Stimulated activated CD4-positive, alpha-beta T cell treated with anti-CD3 and anti-CD28 coated beads, Interleukin-15, amount 100 ng/mL, for 1 hour (primary cell): ENCODE results near the gene HS6ST1.

Source experiments
- DNase-seq, 2 donors: peaks; one replicate each; pipeline ENCODE4 v3.0.0-alpha.2; 2020; ENCODE audit warnings: low read depth in 1 of 2, low spot score in 1 of 2

HS6ST1 gene

DNA sequence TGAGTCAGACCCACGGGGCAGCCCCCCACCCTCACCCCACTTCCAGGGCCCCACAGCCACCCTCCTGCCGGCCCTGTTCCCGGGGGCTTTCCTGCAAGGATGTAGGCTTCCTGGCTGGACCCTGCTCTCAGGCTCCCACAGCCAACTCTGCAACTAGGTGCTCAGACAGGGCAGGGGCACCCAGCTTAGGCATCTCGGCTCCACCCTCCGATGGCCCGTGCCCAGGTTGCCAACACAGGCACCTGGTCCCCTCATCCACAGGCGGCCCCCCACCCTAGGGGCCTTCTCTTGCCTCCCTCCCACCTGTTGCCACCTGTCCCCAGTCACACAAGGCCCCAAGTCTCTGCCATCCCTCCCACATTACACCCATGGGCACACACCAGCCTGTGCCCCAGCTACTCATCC lies 34.6 kb downstream of the HS6ST1 start:
- no peak for DNase-seq

DNA sequence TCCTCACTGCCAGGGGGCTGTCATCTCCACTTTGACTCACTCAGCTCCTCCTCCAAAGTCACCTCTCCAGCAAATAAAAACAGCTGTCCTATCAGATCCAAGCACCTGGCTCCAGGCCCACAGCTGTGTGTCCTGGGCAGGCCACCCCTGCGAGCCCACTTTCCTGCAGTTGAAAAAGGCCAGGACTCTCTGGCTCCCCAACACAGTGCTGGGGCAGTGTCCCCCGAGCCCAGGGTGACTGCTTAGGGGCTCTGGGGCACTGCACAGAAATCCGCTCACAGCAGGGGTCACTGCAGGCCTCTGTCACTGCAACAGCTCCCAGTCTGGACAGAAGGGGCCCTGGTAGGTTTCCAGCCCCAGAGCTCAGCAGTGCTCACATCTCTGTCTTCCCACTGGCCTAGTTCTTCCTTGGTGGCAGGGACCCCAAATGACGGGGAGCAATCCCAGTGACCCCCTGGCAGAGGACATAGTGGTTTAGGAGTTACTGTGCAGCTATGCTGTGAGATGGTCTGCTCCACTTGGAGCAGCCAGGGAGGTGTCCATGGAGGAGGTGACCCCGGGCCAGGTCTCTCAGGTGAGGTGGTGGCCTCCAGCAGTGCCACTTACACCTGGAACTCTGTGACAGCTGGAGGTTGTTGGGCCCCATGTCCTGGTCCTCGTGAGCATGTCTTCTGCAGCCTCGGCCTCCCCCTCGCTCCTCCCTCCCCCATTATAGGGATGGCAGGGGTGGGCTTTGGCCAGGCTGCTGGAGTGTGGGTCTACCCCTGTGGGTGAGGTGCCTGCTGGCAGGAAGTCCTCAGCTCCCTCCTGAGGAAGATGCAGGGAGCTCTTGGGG lies 35.5 kb downstream of the HS6ST1 start:
- DNase-seq: no peak

DNA sequence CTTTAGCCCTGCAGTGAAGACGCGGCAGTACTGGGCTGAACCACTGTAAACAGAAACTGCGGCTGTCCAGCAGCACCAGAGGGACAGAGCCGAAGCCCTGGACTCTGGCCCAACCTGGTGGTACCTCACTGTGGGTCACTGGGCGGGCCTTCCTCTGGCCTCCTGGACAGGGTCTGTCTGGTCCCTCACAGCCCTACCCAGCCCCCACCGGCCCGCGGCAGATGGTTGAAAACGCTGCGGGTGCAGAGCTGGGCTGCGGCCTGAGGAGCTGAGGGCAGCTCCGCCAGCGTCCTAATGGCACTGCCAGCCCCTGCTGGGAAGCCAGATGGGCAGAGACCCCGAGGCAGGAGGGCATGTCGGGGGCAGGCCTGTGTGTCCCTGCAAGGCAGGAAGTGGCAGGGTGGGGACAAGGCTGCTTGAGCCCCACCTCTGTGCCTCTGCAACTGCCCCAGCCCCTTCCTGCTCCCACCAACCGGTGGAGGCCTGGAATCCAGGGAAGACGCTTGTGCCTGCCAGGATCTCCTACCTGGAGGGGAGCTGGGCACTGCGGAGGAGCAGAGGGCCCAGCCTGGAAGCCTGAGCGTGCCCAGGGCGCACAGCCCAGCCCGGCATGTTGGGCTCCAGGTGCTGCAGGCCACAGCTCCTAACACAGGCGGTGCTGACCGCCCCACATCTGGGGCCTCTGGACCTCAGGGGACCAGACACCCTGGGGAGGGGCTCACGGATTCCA lies 36.3 kb downstream of the HS6ST1 start:
- no peak for DNase-seq

DNA sequence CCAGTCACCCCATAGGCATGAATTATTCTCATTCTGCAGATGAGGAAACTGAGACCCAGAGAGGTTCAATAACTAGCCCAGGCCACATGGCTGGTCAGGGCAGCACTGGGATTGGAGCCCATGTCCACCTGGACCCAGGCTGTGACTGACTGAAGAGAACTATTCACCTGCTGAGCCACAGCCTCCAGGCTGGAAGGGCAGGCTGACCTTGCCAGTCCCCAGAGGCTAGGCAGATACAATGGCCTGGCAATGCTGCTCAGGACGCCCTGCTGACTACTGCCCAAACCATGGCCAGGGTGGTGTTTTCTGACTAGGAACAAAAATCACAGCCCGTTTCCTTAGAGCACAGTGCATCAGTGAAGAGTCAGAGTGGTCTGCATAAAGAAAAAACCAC lies 36.8 kb downstream of the HS6ST1 start:
- no peak for DNase-seq

DNA sequence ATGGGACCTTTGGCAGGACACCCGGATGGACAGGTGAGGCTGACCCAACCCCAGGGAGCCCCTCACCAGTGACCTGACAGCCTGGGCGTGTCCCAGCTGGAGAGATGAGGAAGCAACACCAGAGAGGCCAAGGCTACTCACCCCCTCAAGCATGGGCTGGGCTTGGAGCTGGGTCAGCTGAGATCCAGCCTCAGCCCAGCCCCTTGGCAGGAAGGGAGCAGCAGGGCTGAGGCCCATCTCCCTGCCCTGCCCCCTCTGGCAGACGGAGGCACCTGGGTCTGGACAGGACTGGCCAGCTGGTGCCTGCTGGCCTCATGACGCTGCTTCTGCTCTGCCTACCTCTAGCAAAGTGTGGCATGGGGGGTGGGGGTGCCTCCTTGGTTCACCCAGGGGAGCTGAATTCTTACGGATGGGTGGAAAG lies 37.8 kb downstream of the HS6ST1 start:
- no peak for DNase-seq

DNA sequence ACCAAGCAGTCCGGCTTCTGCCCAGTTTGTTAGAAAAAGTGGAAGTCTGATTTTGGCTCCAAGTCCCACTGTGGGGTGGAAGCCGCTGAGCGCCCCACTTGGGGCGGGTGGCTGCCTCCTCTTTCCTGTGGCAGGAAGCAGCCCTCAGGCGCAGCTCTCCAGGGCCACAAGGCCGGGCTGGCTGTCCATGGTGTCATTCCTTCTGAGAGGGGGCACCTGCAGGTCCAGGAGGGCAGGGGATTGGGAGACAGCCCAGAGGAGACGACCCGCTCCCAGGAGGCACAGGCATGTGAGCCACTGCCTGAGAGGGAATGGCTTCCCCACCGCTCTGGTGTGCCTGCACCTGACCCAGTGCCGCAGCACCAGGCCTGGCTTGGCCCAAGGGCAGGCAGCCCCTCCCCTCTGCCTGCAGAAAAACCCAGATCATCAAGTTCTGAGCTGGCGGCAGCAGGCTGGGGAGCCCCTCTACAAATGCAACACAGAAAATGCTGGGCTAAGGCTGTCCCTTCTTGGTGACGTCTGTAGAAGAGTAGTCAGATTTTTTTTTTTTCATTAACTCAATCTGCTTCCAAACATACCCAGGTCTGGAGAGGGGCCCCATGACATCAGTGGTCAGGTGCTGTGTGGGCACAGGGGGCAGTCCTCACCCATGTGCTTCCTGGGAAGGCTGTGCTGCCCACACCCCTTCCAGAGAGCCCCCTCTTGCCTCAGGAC lies 38.4 kb downstream of the HS6ST1 start:
- DNase-seq: no peak

DNA sequence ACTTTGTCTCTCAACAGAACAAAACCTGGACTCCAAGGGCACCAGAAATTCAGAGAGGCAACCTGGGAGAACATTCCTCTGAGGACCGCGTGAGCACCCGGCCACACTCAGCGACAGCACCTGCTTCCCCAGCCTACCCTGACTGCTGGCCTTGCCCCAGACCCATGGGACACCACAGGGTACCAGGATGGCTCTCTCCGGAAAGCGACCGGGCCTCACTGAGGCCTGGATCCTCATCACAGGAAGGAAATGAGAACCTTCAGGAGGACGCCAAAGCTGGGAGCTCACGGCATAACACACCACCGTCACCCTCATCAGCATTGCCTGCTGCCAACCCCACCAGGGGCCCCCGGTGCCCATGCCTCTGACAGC lies 38.9 kb downstream of the HS6ST1 start:
- no peak for DNase-seq

DNA sequence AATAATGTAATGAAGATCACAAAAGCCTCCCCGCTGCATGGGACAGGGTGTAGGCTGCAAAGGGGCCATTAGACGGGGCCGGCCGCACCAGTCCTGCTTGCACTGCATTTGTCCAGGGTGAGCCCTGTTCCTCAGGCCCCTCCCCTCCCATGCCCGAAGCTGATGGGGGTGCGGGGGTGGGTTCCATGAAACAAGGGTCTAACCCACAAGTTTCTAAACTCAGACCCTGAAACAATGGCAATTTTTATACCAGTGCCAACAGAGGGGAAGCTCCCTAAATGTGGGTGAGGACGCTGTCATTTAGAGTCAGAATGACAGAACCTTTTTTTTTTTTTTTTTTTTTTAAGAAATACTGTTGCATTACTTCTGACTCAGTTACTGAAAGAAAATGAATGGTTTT lies 39.7 kb downstream of the HS6ST1 start:
- no peak for DNase-seq

DNA sequence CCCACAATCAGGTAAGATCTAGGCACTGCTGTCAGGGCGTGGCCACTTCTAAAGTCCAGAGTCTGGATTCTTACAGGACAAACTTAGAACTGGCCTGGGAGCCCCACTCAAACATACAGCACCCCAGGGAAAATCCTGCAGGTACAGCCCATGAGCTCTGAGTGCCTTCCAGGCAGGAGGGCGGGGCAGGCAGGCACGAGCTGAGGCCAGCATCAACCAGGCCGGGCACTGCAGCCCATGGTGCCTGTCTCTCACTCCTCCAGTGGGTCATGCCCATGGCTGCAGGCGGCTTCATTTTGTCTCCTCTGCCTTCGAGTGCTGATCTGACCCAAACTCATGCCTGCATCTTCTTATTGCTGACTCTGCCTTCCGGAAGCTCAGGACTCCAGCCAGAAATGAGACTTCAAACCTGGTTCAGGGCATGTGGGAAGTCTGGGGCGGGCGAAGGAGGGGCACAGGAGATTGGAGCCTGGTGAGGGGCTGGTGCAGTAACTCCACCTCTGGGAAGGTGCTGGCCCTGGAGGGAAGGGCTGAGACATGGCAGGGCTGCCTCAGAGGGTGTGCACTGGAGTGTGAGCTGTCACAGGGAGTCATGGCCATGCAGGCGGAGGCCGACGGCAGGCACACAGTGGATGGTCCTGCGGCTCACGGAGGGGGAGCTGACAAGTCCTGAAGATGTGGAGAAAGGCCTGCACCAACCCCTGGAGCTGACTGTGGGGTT lies 40.5 kb downstream of the HS6ST1 start:
- no peak for DNase-seq

DNA sequence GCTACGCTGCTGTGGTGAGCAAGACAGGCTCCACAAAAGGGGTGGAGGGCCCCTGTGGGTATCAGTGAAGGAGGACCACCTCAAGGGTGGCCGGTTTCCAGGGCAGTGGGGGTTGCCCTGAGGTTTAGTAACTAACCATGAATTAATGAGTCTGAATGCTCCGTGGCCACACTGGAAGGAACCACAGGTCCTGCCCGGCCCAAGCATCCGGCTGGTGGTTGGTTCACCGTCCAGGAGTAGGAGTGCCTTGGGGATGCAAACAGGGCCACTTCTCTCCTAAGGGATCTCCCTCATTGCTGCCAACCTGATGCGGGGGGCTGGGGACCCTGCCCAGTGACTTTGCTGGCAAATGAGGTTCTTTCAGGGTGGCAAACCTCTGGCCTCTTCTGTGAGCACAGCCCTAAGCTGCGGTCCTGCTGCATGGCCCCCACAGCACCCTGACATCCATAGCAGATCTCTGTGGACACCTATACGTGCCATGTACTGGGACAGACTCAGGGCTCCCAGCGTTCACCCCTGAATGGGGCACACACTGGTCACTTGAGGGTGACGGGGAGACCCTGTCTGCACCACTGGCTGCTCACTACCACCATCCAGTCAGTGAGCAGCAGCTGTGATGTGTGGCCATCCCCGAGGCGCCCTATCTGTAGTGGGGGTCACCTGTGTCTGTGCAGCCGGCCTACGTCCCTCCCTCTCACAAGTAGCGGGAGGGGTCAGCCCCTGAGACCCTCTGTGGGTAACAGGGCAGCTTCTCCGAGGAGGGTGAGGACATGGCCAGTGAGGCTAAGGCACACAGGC lies 41.6 kb downstream of the HS6ST1 start:
- DNase-seq: no peak

DNA sequence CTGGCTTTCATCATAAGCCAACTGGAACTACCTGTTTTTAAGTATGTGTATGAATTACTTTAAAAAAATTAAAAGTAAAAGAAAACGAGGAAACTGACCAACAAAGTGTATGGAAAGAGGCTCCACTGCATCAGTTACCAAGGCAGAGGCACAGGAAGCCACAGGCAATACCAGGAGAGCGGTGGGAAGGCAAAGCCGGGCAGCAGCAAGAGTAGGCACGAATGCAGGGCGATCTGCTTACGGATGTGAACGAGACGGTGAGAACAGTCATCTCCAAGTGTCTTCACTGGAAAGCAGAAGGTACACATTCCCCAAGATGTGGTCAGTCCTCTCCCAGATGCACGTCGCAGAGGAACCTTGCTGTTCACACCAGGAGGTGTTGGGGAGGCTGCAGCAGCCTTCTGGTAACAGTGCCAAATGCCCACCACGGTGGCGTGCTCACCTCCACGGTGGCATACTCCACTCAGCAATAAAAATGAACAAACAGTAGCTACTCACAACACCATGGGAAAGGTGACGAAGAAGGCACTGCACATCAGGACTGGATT lies 43.1 kb downstream of the HS6ST1 start:
- no peak for DNase-seq

DNA sequence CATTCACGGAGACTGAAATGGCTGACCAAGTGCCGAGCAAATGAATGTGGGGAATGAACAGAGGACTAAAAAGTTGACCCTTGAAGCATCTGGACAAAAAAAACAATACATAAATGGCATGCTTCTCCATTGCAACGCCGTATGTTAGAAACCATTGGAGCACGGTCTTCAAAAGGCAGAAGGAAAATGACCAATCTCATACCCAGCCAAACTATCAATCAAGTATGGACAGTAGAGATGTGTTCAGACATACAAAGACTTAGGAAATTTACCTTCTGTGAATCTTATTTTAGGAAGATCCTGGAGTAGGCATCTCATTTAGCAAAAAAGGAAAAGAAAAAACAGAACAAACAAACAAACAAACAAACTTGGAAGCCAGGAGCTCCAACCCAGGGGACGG lies 44.5 kb downstream of the HS6ST1 start:
- DNase-seq: no peak

DNA sequence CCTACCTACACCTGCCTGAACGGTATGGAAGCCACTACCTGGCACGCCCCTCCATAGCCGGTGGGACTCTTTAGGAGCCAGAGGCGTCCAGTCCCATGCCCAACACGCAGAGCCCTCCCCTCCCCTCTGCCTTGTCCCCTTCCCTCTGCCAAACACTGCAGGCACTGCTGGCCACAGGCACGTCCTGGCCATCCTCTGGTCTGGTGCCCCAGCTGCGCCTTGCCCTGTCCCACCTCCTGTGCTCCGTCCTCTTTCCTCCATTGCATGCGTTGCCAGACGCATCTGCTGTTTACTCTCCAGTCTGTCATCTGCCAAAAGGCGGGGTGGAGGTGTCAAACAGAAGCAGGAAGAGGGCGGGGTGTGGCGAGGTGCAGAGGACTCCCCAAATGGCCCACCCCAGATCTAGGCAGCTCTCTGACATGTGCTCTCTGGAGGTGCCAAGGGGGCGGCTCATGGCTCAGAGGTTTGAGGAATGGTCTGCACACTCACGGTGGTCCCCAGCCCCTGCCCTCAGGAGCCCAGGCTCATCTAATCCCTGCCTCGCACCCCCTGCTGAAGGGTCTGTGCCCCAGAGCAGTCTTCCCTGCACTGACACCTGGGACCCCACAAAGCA lies 45.1 kb downstream of the HS6ST1 start:
- no peak for DNase-seq

DNA sequence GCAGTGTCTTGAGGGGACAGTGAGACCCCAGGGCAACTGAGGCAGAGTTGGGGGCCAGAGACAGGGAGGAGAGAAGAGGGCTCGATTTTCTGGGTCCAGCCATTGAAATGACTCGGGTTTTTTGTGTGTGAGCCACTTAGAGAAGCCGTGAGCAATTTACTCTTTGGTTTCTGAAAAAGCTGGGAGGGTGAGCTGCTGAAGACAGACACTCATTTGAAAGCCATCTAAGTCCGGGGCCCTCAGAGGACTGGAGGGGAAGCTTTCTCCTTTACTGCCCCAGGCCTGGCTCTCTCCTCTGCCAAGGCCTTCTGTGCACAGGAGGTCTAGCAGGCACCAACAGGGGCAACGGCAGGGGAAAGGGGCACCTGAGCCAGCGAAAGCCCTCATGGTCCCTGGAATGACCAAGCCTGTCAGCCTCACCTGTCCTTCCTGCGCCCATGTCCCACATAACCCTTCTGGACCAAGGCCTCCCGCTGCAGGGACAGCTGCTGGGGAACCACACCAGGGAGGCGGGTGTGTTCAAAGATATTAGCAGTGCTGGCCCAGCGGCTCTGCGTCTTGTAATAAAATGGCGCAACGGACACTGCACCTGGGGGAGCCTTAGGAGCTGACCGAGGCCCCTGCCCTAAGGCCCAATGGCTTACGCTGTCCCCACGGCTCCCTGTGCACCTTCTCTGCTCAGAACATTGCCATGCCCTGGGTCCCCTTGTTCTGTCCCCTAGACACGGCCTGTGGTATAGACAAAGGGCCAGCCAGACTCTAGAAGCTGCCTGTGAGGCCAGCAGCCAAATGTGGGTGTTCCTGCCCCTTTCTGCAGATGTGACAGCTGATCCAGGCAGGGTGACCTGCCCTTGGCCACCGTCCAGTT lies 45.8 kb downstream of the HS6ST1 start:
- no peak for DNase-seq

DNA sequence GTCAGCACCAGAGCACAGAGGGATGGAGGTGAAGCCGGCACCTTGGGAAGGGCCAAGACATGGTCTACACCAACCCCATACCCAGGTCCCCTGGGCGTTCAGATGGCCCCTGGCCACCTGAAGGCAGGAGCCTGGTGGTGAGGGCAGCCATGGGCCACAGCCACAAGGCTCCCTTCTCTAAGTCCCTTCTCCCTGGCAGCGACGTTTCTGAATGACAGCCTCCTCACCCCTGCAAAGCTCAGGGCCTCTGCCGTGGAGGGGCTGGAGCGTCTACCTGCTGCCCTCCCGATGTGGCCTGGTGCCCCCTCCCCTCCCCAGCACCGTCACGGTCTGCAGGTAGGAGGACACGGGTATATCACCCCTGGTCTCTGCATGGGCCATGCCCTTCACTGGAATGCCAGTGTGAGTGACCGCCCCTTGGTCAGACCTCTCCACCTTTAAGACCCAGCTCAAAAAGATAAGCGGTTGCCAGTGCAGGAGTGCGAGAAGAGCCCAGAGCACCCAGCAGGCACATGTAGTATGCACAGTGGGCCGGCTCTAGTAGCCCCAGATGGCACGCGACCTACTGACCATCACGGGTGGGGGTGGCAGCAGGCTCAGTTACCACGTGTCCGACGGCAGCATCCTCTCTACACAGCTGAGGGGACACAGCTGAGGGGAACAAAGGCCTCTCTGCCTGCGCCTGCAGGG lies 46.6 kb downstream of the HS6ST1 start:
- DNase-seq: no peak

DNA sequence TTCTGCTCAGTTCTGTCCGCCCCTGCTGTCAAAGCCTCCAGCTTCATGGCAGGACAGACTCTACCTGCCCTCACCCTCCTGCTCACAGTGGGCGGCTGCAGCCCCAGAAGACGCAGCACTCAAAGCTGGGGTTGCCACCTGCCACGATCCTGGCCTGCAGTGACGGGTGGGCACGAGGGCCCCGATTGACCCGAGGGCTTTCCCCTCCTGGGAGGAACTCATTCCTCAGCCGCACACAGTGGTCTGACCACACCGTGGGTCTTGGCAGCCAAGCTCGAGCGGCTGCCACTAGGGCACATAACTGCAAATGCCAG lies 47.1 kb downstream of the HS6ST1 start:
- no peak for DNase-seq

DNA sequence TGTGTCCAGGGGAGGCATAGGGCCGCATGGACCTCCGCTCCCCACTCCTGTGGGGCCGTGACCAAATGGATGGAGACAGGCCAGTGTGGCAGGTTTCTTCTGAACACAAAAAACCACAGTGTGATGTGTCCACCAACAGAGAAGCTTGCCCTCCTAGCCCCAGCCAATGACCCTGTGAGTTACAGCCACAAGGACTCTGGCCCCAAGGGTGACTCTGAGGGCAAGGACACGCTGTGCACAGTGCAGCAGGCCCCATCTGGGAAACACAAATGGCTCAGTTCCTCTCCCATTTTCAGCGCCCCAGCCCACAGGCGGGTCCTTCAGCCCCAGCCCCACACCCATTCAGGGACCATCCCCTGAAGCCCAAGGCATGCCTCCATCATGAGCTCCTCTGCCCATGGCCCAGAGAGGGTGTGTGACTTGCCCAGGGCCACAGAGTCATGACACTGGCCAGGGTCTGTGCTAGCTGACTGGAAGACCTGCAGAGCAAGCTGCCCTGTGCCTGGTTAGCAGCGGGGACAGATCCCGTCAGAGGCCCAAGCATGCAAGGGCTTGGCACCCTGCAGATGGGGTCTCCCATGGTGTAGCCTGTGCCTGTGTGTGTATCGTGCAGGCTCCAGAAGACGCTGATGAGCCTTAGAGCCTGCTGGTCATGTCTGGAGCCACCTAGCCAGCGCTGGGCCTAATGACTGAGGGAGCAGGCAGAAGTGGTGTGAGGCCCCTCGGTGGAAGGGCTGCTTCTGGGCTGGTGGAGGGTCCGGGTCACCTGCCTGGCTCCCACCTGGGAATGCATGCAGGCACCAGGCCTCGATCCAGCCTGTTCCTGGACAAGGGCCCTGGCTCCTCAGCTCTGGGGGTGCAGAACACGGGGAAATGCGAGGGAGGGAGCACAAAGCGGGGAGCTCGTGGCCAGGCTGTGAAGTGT lies 47.7 kb downstream of the HS6ST1 start:
- no peak for DNase-seq
